SK-N-SH treated with all-trans-retinoic acid at 6 μM for 48 hours (cell line): Measurements from ENCODE around the gene VGLL1.

Experiments used
- ATAC-seq: fragments of 200-7000 bp; cut with Tn5 transposase; 3 replicates; pipeline ENCODE4 v1.9.1; 2020; ENCODE audit warnings: mild to moderate bottlenecking, moderate library complexity
- ARNTL ChIP-seq: fragments of 450-650 bp; formaldehyde crosslinking; IDR thresholded peaks from 2 replicates; pipeline ENCODE4 v1.5.0; 2020; ENCODE audit warnings: low read depth, mild to moderate bottlenecking, moderate library complexity, borderline replicate concordance
- BACH2 ChIP-seq: fragments of 250-450 bp; sonication (Bioruptor Pico); IDR thresholded peaks from 2 replicates; pipeline ENCODE4 v1.9.0; 2021; ENCODE audit warnings: mild to moderate bottlenecking, borderline replicate concordance
- CREB5 ChIP-seq: fragments of 250-450 bp; sonication (Bioruptor Pico); IDR thresholded peaks from 2 replicates; pipeline ENCODE4 v1.5.1; 2020; ENCODE audit warnings: low read depth, mild to moderate bottlenecking, moderate library complexity
- ESRRG ChIP-seq: fragments of 250-450 bp; sonication (Bioruptor Pico); IDR thresholded peaks from 2 replicates; pipeline ENCODE4 v1.6.1; 2021; ENCODE audit warnings: mild to moderate bottlenecking
- GLIS3 ChIP-seq: fragments of 250-450 bp; sonication (Bioruptor Pico); IDR thresholded peaks from 2 replicates; pipeline ENCODE4 v1.5.0; 2020; ENCODE audit warnings: mild to moderate bottlenecking, moderate library complexity
- OSR1 ChIP-seq: fragments of 250-450 bp; sonication (Bioruptor Pico); IDR thresholded peaks from 2 replicates; pipeline ENCODE4 v1.8.0; 2022; ENCODE audit warnings: moderate library complexity, mild to moderate bottlenecking, inconsistent platforms
- PATZ1 ChIP-seq: fragments of 250-450 bp; sonication (Bioruptor Pico); IDR thresholded peaks from 2 replicates; pipeline ENCODE4 v1.8.0; 2020; ENCODE audit warnings: mild to moderate bottlenecking, moderate library complexity, borderline replicate concordance
- POU6F1 ChIP-seq: fragments of 250-450 bp; sonication (Bioruptor Pico); IDR thresholded peaks from 2 replicates; pipeline ENCODE4 v1.8.0; 2021; ENCODE audit warnings: low read depth, mild to moderate bottlenecking, moderate library complexity, borderline replicate concordance
- PPARA ChIP-seq: fragments of 250-450 bp; sonication (Bioruptor Pico); IDR thresholded peaks from 2 replicates; pipeline ENCODE4 v1.5.0; 2020; ENCODE audit warnings: mild to moderate bottlenecking, borderline replicate concordance
- TOX ChIP-seq: fragments of 250-450 bp; sonication (Bioruptor Pico); IDR thresholded peaks from 2 replicates; pipeline ENCODE4 v1.8.0; 2021; ENCODE audit warnings: mild to moderate bottlenecking, moderate library complexity, borderline replicate concordance
- TSHZ2 ChIP-seq: fragments of 250-450 bp; sonication (Bioruptor Pico); IDR thresholded peaks from 2 replicates; pipeline ENCODE4 v1.5.0; 2020; ENCODE audit warnings: mild to moderate bottlenecking, moderate library complexity
- ZC3H10 ChIP-seq: fragments of 250-450 bp; sonication (Bioruptor Pico); IDR thresholded peaks from 2 replicates; pipeline ENCODE4 v1.5.1; 2021; ENCODE audit warnings: mild to moderate bottlenecking, moderate library complexity
- ZFP3 ChIP-seq: fragments of 250-450 bp; sonication (Bioruptor Pico); IDR thresholded peaks from 2 replicates; pipeline ENCODE4 v1.5.0; 2020; ENCODE audit warnings: mild to moderate bottlenecking, moderate library complexity
- ZFP30 ChIP-seq: fragments of 450-650 bp; formaldehyde crosslinking; IDR thresholded peaks from 2 replicates; pipeline ENCODE4 v1.5.0; 2022; ENCODE audit warnings: mild to moderate bottlenecking, moderate library complexity
- ZNF565 ChIP-seq: fragments of 450-650 bp; formaldehyde crosslinking; conservative IDR thresholded peaks from 2 replicates; pipeline ENCODE4 v1.5.0; 2020; ENCODE audit warnings: low read depth, mild to moderate bottlenecking, moderate library complexity
- ZNF70 ChIP-seq: fragments of 450-650 bp; formaldehyde crosslinking; IDR thresholded peaks from 2 replicates; pipeline ENCODE4 v1.5.0; 2020; ENCODE audit warnings: mild to moderate bottlenecking, moderate library complexity

Gene VGLL1

GRCh38 chrX:136519069-136519468, 12.9 kb upstream of the VGLL1 start (continued):
- no peak for TF ChIP-seq ZC3H10 (CRISPR knock-in tag)
- TF ChIP-seq OSR1 (CRISPR knock-in tag) = no peak
- no peak for TF ChIP-seq BACH2 (CRISPR knock-in tag)
- TF ChIP-seq, all 23 proteins: peak for 0

- ATAC-seq = no peak
- TF ChIP-seq ZNF70 (no peak), ZFP3 (no peak), ESRRG (no peak), CREB5 (CRISPR knock-in tag) (no peak), ZFP30 (no peak), OSR1 (CRISPR knock-in tag) (no peak)
Observed at GRCh38 chrX:136523770-136524169, 8.2 kb upstream of the VGLL1 start.

GRCh38 chrX:136525738-136526606, 6.0 kb upstream of the VGLL1 start:
- ATAC-seq = peak; percentile 99

GRCh38 chrX:136528645-136529315, 3.2 kb upstream of the VGLL1 start:
- ATAC-seq = no peak
- TF ChIP-seq POU6F1 (CRISPR knock-in tag) = no peak
- no peak for TF ChIP-seq ARNTL (CRISPR knock-in tag)
- no peak for TF ChIP-seq TSHZ2 (CRISPR knock-in tag)

More at GRCh38 chrX:136525738-136526606, 6.0 kb upstream of the VGLL1 start:
- TF ChIP-seq ARNTL (CRISPR knock-in tag) (no peak), PPARA (CRISPR knock-in tag) (no peak), ESRRG (no peak), TOX (CRISPR knock-in tag) (no peak), GLIS3 (no peak), ZNF565 (CRISPR knock-in tag) (no peak), TSHZ2 (CRISPR knock-in tag) (no peak), PATZ1 (no peak)
